OCI-LY7 (cell line): Measurements from ENCODE around the gene SPINK8.

ENCODE experiments used
- CTCF ChIP-seq: fragments of 200-600 bp; sonication (generic); conservative IDR thresholded peaks from 2 replicates; pipeline ENCODE4 v1.5.1; 2014; ENCODE audit warnings: mild to moderate bottlenecking, antibody characterized with exemption, low read length, moderate library complexity, mixed read lengths
- EZH2phosphoT487 ChIP-seq: fragments of 200-600 bp; sonication (generic); IDR thresholded peaks from 2 replicates; pipeline ENCODE4 v1.6.1; 2018; ENCODE audit warnings: low read depth, borderline replicate concordance, mild to moderate bottlenecking, mixed run types, antibody characterized with exemption, low read length, moderate library complexity, mixed read lengths

GRCh38 chr3:48286308-48286707 lies 47.2 kb downstream of the SPINK8 start:
- TF ChIP-seq CTCF (no peak), EZH2phosphoT487 (no peak)
